HepG2 (cell line): ENCODE measurements around the gene TM9SF4. TPM values are rescaled to one million over a fixed set of nuclear protein-coding genes. Genes with fewer than 3 reads are reported as not detected.

Experiments
- AKAP8 ChIP-seq: sonication (generic); formaldehyde crosslinking; IDR thresholded peaks from 2 replicates; pipeline ENCODE4 v1.5.1; 2020; ENCODE audit warnings: mild to moderate bottlenecking, missing genetic modification reagents
- CENPT ChIP-seq: sonication (generic); formaldehyde crosslinking; IDR thresholded peaks from 2 replicates; pipeline ENCODE4 v1.8.0; 2022; ENCODE audit warnings: low read depth, mild to moderate bottlenecking, moderate library complexity, missing genetic modification reagents
- CHCHD3 ChIP-seq: sonication (generic); formaldehyde crosslinking; IDR thresholded peaks from 2 replicates; pipeline ENCODE4 v1.8.0; 2022; ENCODE audit warnings: mild to moderate bottlenecking, missing genetic modification reagents, moderate library complexity
- E2F1 ChIP-seq: sonication (generic); formaldehyde crosslinking; IDR thresholded peaks from 2 replicates; pipeline ENCODE4 v1.5.0; 2020; ENCODE audit warnings: missing genetic modification reagents
- FOXP1 ChIP-seq, 2 experiments: fragments of 450-650 bp in 1 of 2; IDR thresholded peaks; 2 replicates each; pipeline ENCODE4 v1.6.1; 2017 to 2018; ENCODE audit warnings: antibody characterized with exemption in 1 of 2
- HDAC2 ChIP-seq: sonication (generic); formaldehyde crosslinking; IDR thresholded peaks from 2 replicates; pipeline ENCODE4 v1.4.0; 2020; ENCODE audit warnings: missing genetic modification reagents
- HIVEP1 ChIP-seq: sonication (generic); formaldehyde crosslinking; IDR thresholded peaks from 2 replicates; pipeline ENCODE4 v1.4.0; 2020; ENCODE audit warnings: mild to moderate bottlenecking, missing genetic modification reagents
- KAT2B ChIP-seq: fragments of 150-350 bp; IDR thresholded peaks from 2 replicates; pipeline ENCODE4 v1.6.1; 2014; ENCODE audit warnings: low read depth, low read length, borderline replicate concordance
- MTA3 ChIP-seq: sonication (generic); formaldehyde crosslinking; IDR thresholded peaks from 2 replicates; pipeline ENCODE4 v1.4.0; 2020; ENCODE audit warnings: missing genetic modification reagents
- MXD1 ChIP-seq: sonication (generic); formaldehyde crosslinking; IDR thresholded peaks from 2 replicates; pipeline ENCODE4 v1.4.0; 2020; ENCODE audit warnings: mild to moderate bottlenecking, missing genetic modification reagents
- PHF21A ChIP-seq: sonication (generic); formaldehyde crosslinking; IDR thresholded peaks from 2 replicates; pipeline ENCODE4 v1.5.0; 2020; ENCODE audit warnings: mild to moderate bottlenecking, missing genetic modification reagents
- REXO4 ChIP-seq: sonication (generic); formaldehyde crosslinking; IDR thresholded peaks from 2 replicates; pipeline ENCODE4 v1.8.0; 2022; ENCODE audit warnings: missing genetic modification reagents, mild to moderate bottlenecking, borderline replicate concordance
- TEAD3 ChIP-seq: optimal IDR thresholded peaks from 2 replicates; pipeline ENCODE3; 2016; ENCODE audit warnings: borderline replicate concordance
- YY1 ChIP-seq: IDR thresholded peaks from 2 replicates; pipeline ENCODE4 v1.6.1; 2011; ENCODE audit warnings: low read length, low read depth, moderate library complexity, mild to moderate bottlenecking; ENCODE audit not compliant: insufficient read depth, insufficient replicate concordance
- ZBTB33 ChIP-seq: sonication (generic); formaldehyde crosslinking; IDR thresholded peaks from 2 replicates; pipeline ENCODE4 v1.4.0; 2020; ENCODE audit warnings: missing genetic modification reagents
- ZNF672 ChIP-seq: sonication (generic); formaldehyde crosslinking; IDR thresholded peaks from 2 replicates; pipeline ENCODE4 v1.8.1; 2022; ENCODE audit warnings: missing genetic modification reagents
- polyA plus RNA-seq, 8 experiments: library from polyadenylated mRNA; depleted of rRNA in 3 of 8; stranded (reverse) in 7 of 8; unstranded in 1 of 8; fragments of >200 nt; fragmentation: Illumina TruSeq in 4 of 8; extraction: Trizol in 4 of 8; gene quantifications; 2 replicates each; pipeline versions ENCODE4 v1.2.1 to v1.2.3, GENCODE V29; 2011 to 2016; ENCODE audit warnings: low read depth in 4 of 8, missing spikeins in 1 of 8, mixed read lengths in 1 of 8; ENCODE audit not compliant: insufficient read depth in 1 of 8
- total RNA-seq, 5 experiments: library from RNA; depleted of rRNA; stranded (reverse); fragments of >200 nt; fragmentation: Illumina TruSeq; extraction: Trizol; gene quantifications; 2 replicates each; pipeline ENCODE4 v1.2.3, GENCODE V29; 2016; ENCODE audit warnings: low read depth in 1 of 5
- TF ChIP-seq, protein P1 (sequence below): sonication (generic); formaldehyde crosslinking; IDR thresholded peaks from 2 replicates; pipeline ENCODE4 v1.4.0; 2020; ENCODE audit warnings: mild to moderate bottlenecking, missing genetic modification reagents
- TF ChIP-seq, protein P2 (sequence below): sonication (generic); formaldehyde crosslinking; IDR thresholded peaks from 2 replicates; pipeline ENCODE4 v1.4.0; 2020; ENCODE audit warnings: missing genetic modification reagents, borderline replicate concordance
- TF ChIP-seq, protein P3 (sequence below): sonication (generic); formaldehyde crosslinking; IDR thresholded peaks from 2 replicates; pipeline ENCODE4 v1.9.0; 2021; ENCODE audit warnings: missing genetic modification reagents, mild to moderate bottlenecking, borderline replicate concordance

The TM9SF4 gene
- total and polyA plus RNA-seq, 2 of the 13 experiments (the other 11 are each of a cell fraction or from before 2014, with no cell fraction given) = 53.5 to 171 TPM

DNA sequence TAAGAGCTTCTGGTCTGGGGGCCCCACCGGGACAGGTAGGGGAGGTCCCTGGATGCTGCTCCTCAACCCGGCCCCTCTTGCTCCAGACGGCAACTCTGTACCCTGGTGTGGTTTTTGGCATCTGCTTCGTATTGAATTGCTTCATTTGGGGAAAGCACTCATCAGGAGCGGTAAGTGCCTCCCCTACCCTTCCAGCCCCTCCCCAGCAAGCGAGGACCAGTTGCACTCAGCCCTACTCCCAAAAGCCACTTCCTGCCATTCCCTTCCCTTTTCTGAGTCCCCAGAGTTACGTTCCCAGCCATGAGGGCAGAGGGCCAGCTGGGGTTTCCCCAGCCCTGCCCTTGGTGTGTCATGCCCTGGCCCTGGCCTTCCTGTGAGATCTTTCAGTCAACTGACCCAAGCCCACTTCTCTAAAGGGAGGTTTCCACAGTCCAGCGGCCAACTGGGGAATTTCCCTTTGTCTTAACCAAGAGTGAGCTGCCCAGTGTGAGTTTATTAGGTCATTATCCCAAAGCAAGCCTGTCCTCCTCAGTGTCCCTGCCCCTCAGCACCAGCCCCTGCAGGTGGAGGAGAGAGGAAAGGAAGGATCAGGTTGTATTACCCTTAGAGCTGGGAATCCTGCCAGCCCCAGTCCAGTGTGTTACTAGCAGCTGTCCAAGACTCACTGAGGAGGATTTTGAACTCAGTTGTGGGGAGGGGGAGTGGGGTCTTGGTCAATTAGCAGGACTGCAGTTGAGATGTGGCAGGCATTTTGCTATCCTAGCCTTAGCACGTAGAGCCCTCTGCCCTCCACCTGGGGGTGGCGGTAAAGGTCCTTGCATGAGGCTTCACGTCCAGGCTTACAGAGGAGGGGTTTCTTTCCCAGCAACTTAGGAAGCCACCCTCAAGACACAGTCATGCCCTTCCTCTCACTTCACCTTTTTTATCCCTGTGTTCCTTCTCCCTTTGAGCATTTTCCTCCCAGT, 45.8 kb downstream of the TM9SF4 start (continued):
- TF ChIP-seq, protein P1, sequence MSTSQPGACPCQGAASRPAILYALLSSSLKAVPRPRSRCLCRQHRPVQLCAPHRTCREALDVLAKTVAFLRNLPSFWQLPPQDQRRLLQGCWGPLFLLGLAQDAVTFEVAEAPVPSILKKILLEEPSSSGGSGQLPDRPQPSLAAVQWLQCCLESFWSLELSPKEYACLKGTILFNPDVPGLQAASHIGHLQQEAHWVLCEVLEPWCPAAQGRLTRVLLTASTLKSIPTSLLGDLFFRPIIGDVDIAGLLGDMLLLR (CRISPR knock-in tag) = no peak
- TF ChIP-seq, protein P2, sequence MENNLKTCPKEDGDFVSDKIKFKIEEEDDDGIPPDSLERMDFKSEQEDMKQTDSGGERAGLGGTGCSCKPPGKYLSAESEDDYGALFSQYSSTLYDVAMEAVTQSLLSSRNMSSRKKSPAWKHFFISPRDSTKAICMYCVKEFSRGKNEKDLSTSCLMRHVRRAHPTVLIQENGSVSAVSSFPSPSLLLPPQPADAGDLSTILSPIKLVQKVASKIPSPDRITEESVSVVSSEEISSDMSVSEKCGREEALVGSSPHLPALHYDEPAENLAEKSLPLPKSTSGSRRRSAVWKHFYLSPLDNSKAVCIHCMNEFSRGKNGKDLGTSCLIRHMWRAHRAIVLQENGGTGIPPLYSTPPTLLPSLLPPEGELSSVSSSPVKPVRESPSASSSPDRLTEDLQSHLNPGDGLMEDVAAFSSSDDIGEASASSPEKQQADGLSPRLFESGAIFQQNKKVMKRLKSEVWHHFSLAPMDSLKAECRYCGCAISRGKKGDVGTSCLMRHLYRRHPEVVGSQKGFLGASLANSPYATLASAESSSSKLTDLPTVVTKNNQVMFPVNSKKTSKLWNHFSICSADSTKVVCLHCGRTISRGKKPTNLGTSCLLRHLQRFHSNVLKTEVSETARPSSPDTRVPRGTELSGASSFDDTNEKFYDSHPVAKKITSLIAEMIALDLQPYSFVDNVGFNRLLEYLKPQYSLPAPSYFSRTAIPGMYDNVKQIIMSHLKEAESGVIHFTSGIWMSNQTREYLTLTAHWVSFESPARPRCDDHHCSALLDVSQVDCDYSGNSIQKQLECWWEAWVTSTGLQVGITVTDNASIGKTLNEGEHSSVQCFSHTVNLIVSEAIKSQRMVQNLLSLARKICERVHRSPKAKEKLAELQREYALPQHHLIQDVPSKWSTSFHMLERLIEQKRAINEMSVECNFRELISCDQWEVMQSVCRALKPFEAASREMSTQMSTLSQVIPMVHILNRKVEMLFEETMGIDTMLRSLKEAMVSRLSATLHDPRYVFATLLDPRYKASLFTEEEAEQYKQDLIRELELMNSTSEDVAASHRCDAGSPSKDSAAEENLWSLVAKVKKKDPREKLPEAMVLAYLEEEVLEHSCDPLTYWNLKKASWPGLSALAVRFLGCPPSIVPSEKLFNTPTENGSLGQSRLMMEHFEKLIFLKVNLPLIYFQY (CRISPR knock-in tag) = no peak
- TF ChIP-seq HIVEP1 (CRISPR knock-in tag) (peak; percentile 90; the same call in 1 of the 2 replicates), KAT2B (no peak), HDAC2 (CRISPR knock-in tag) (no peak), MXD1 (CRISPR knock-in tag) (0 out of 2 replicates have a peak, but pooled peaks have one; percentile 45), YY1 (peak; percentile 36), TEAD3 (CRISPR knock-in tag) (peak; percentile 40), MTA3 (CRISPR knock-in tag) (no peak), ZBTB33 (peak; percentile 98), REXO4 (CRISPR knock-in tag) (no peak), E2F1 (CRISPR knock-in tag) (no peak), CHCHD3 (CRISPR knock-in tag) (no peak), ZNF672 (CRISPR knock-in tag) (no peak), CENPT (CRISPR knock-in tag) (no peak), PHF21A (CRISPR knock-in tag) (0 out of 2 replicates have a peak, but pooled peaks have one; percentile 38), FOXP1 (IDR thresholded peaks at IDR 0.05) (no peak), FOXP1 (CRISPR knock-in tag; IDR thresholded peaks at IDR 0.05) (no peak), AKAP8 (CRISPR knock-in tag) (no peak)
- TF ChIP-seq, protein P3, sequence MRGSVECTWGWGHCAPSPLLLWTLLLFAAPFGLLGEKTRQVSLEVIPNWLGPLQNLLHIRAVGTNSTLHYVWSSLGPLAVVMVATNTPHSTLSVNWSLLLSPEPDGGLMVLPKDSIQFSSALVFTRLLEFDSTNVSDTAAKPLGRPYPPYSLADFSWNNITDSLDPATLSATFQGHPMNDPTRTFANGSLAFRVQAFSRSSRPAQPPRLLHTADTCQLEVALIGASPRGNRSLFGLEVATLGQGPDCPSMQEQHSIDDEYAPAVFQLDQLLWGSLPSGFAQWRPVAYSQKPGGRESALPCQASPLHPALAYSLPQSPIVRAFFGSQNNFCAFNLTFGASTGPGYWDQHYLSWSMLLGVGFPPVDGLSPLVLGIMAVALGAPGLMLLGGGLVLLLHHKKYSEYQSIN = no peak
